GM23338 (cell line): Measurements from ENCODE around the gene NT5DC4. TPM values are rescaled to one million over a fixed set of nuclear protein-coding genes. Genes with fewer than 3 reads are reported as not detected.

Experiments
- ATAC-seq: fragments of 200-7000 bp; cut with Tn5 transposase; 3 replicates; pipeline ENCODE4 v1.9.1; 2020
- DNase-seq: peaks from one replicate; pipeline ENCODE4 v3.0.0-alpha.2; 2015; ENCODE audit warnings: low spot score
- H2AFZ ChIP-seq: fragments of 200-600 bp; sonication (generic); 2 replicates; pipeline ENCODE4 v1.8.0; 2016; ENCODE audit warnings: antibody characterized with exemption, mild to moderate bottlenecking, moderate library complexity
- H3F3A ChIP-seq: fragments of 200-600 bp; sonication (generic); replicated peaks from 2 replicates; pipeline ENCODE4 v1.8.0; 2017; ENCODE audit warnings: antibody characterized with exemption, mixed run types, low read depth
- H3K27ac ChIP-seq: fragments of 200-600 bp; sonication (generic); 2 replicates; pipeline ENCODE4 v1.6.1; 2016; ENCODE audit warnings: low read depth
- H3K27me3 ChIP-seq: fragments of 200-600 bp; sonication (generic); 2 replicates; pipeline ENCODE4 v1.8.0; 2016; ENCODE audit warnings: mild to moderate bottlenecking, mixed run types, moderate library complexity; ENCODE audit not compliant: insufficient read depth
- H3K36me3 ChIP-seq: fragments of 200-600 bp; sonication (generic); 2 replicates; pipeline ENCODE4 v1.8.0; 2016; ENCODE audit warnings: mild to moderate bottlenecking; ENCODE audit not compliant: insufficient read depth
- H3K4me1 ChIP-seq: fragments of 200-600 bp; sonication (generic); 2 replicates; pipeline ENCODE4 v1.8.0; 2016; ENCODE audit warnings: mild to moderate bottlenecking, moderate library complexity; ENCODE audit not compliant: insufficient read depth
- H3K4me2 ChIP-seq: fragments of 200-600 bp; sonication (generic); 2 replicates; pipeline ENCODE4 v1.7.1; 2017; ENCODE audit warnings: mixed run types
- H3K4me3 ChIP-seq: fragments of 200-600 bp; sonication (generic); 2 replicates; pipeline ENCODE4 v1.6.1; 2016; ENCODE audit warnings: mixed run types
- H3K79me2 ChIP-seq: fragments of 200-600 bp; sonication (generic); replicated peaks from 2 replicates; pipeline ENCODE4 v1.8.0; 2017; ENCODE audit warnings: mild to moderate bottlenecking; ENCODE audit not compliant: insufficient read depth
- H3K9me2 ChIP-seq: fragments of 200-600 bp; sonication (generic); 2 replicates; pipeline ENCODE4 v1.8.0; 2017; ENCODE audit not compliant: insufficient read depth
- H4K20me1 ChIP-seq: fragments of 200-600 bp; sonication (generic); replicated peaks from 2 replicates; pipeline ENCODE4 v1.8.0; 2017; ENCODE audit warnings: mild to moderate bottlenecking; ENCODE audit not compliant: insufficient read depth
- H3K27ac Mint-ChIP-seq: 2 replicates; pipeline ENCODE4 v1.8.0; 2020; ENCODE audit warnings: inconsistent platforms, mild to moderate bottlenecking, moderate library complexity, mixed read lengths
- H3K27me3 Mint-ChIP-seq: 3 replicates; pipeline ENCODE4 v1.8.0; 2022; ENCODE audit warnings: low read depth, mild to moderate bottlenecking, moderate library complexity, mixed read lengths, inconsistent platforms; ENCODE audit not compliant: insufficient read depth, poor library complexity
- H3K36me3 Mint-ChIP-seq: 3 replicates; pipeline ENCODE4 v1.8.0; 2021; ENCODE audit warnings: low read depth, mild to moderate bottlenecking, inconsistent platforms, moderate library complexity, mixed read lengths
- H3K4me1 Mint-ChIP-seq: 3 replicates; pipeline ENCODE4 v1.8.0; 2020; ENCODE audit warnings: mild to moderate bottlenecking, inconsistent platforms, mixed read lengths
- H3K4me3 Mint-ChIP-seq: 3 replicates; pipeline ENCODE4 v1.8.0; 2021; ENCODE audit warnings: moderate library complexity, mild to moderate bottlenecking, inconsistent platforms, mixed read lengths
- H3K9me3 Mint-ChIP-seq: 3 replicates; pipeline ENCODE4 v1.8.0; 2020; ENCODE audit warnings: moderate library complexity, mild to moderate bottlenecking, inconsistent platforms, mixed read lengths
- CREB1 ChIP-seq: fragments of 250-450 bp; sonication (Bioruptor Pico); IDR thresholded peaks from 2 replicates; pipeline ENCODE4 v1.5.0; 2020; ENCODE audit warnings: low read depth, mild to moderate bottlenecking, moderate library complexity
- EZH2 ChIP-seq: fragments of 200-600 bp; sonication (generic); IDR thresholded peaks from one replicate; pipeline ENCODE4 v1.8.0; 2017; ENCODE audit warnings: antibody characterized with exemption, mild to moderate bottlenecking, low read depth; ENCODE audit not compliant: unreplicated experiment
- EZH2phosphoT487 ChIP-seq: fragments of 200-600 bp; sonication (generic); IDR thresholded peaks from one replicate; pipeline ENCODE4 v1.8.1; 2018; ENCODE audit warnings: antibody characterized with exemption; ENCODE audit not compliant: unreplicated experiment
- JUNB ChIP-seq: IDR thresholded peaks from one replicate; pipeline ENCODE4 v1.6.1; 2016; ENCODE audit warnings: antibody characterized with exemption; ENCODE audit not compliant: unreplicated experiment
- NANOG ChIP-seq: IDR thresholded peaks from 2 replicates; pipeline ENCODE4 v1.6.1; 2016; ENCODE audit warnings: antibody characterized with exemption, borderline replicate concordance
- POLR2AphosphoS5 ChIP-seq: IDR thresholded peaks from 2 replicates; pipeline ENCODE4 v1.6.1; 2016; ENCODE audit warnings: antibody characterized with exemption, low read depth
- STAT1 ChIP-seq: IDR thresholded peaks from one replicate; pipeline ENCODE4 v1.6.1; 2016; ENCODE audit warnings: antibody characterized with exemption; ENCODE audit not compliant: unreplicated experiment
- ZNF114 ChIP-seq: fragments of 250-450 bp; sonication (Bioruptor Pico); IDR thresholded peaks from 2 replicates; pipeline ENCODE4 v1.5.0; 2020; ENCODE audit warnings: mild to moderate bottlenecking, moderate library complexity
- polyA plus RNA-seq: library from polyadenylated mRNA; unstranded; fragments of >200 nt; fragmentation: Nextera tagmentation; extraction: Ambion mirVana; gene quantifications from 2 replicates; pipeline ENCODE4 v1.2.1, GENCODE V29; 2016
- total RNA-seq: library from RNA; depleted of rRNA; stranded (reverse); fragments of >200 nt; shearing (Covaris generic); gene quantifications from 2 replicates; pipeline ENCODE4 v1.2.3, GENCODE V29; 2014
- TF ChIP-seq, protein P1 (sequence below), 2 experiments: fragments of 200-600 bp in 1 of 2; sonication (generic) in 1 of 2; conservative IDR thresholded peaks; 2 replicates each; pipeline versions ENCODE4 v1.5.1 to v1.6.1; 2016 to 2017; ENCODE audit warnings: antibody characterized with exemption in 2 of 2, low read depth in 2 of 2, mild to moderate bottlenecking in 2 of 2, moderate library complexity in 1 of 2
- TF ChIP-seq, protein P2 (sequence below): IDR thresholded peaks from one replicate; pipeline ENCODE4 v1.6.1; 2018; ENCODE audit warnings: antibody characterized with exemption; ENCODE audit not compliant: unreplicated experiment
- TF ChIP-seq, protein P3 (sequence below): IDR thresholded peaks from 2 replicates; pipeline ENCODE4 v1.6.1; 2016; ENCODE audit warnings: antibody characterized with exemption

The NT5DC4 gene
- total and polyA plus RNA-seq, 2 experiments from 2014 or later = not detected

DNA sequence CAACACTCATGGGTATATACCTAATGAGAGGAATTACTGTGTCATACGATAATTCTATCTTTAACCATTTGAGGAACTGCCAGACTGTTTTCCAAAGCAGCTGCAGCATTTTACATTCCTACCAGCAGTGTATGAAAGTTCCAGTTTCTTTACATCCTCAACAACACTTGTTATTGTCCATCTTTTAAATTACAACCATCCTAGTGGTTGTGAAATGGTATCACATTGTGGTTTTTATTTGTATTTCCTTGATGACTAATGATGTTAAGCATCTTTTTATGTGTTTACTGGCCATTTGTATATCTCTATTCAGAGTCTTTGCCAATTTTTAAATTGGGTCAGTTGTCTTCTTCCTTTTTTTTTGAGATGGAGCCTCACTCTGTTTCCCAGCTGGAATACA lies 47.6 kb downstream of the NT5DC4 start:
- no peaks in the 10 kb centered on the region for H3F3A ChIP-seq
- TF ChIP-seq EZH2 (no peak), JUNB (no peak)
- no peak overlapping the region for H3K4me2 ChIP-seq
- Mint-ChIP-seq H3K27me3 (no peaks in the 10 kb centered on the region), H3K9me3 (no peaks in the 10 kb centered on the region), H3K27ac (no peak overlapping the region), H3K4me1 (peaks cover 8% of the 10 kb centered on the region), H3K4me3 (no peak overlapping the region), H3K36me3 (no peaks in the 10 kb centered on the region)
- no peaks in the 10 kb centered on the region for H4K20me1 ChIP-seq
- no peak overlapping the region for H3K4me3 ChIP-seq
- H3K36me3 ChIP-seq = no peaks in the 10 kb centered on the region
- H3K27me3 ChIP-seq = no peaks in the 10 kb centered on the region
- no peak for ATAC-seq
- H3K27ac ChIP-seq = no peak overlapping the region
- H2AFZ ChIP-seq = no peak overlapping the region
- peaks cover 2% of the 10 kb centered on the region; the same call in 1 of the 2 replicates for H3K4me1 ChIP-seq
- no peaks in the 10 kb centered on the region for H3K79me2 ChIP-seq
- no peaks in the 10 kb centered on the region for H3K9me2 ChIP-seq
- DNase-seq = no peak

DNA sequence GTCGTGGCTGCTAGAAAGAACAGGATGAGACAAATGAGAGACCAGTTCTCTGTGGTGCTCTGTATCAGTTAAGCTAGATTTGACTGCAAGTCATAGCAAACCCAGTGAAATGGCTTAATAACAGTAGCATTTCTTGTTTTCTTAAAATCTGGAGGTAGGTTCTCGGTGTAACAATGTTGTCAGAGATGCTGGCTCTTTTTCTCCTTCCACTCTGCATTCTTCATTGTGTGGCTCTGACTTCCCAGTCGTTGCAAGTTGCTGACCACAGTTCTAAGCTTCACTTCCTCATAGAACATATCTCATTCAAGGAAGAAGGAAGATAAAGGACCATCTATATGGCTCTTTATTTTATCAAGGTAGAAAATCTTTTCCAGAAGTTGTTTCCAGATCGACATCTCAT lies 51.5 kb downstream of the NT5DC4 start:
- Histone ChIP-seq H3K79me2 (no peaks in the 10 kb centered on the region), H3K4me3 (no peak overlapping the region), H3K4me2 (no peak overlapping the region), H3F3A (no peaks in the 10 kb centered on the region), H4K20me1 (no peaks in the 10 kb centered on the region), H3K27me3 (no peaks in the 10 kb centered on the region), H3K27ac (no peak overlapping the region), H3K4me1 (no peaks in the 10 kb centered on the region), H3K9me2 (no peaks in the 10 kb centered on the region), H2AFZ (no peak overlapping the region), H3K36me3 (no peaks in the 10 kb centered on the region)
- Mint-ChIP-seq H3K27ac (no peak overlapping the region), H3K4me3 (no peak overlapping the region), H3K4me1 (peaks cover 3% of the 10 kb centered on the region; the same call in 1 of the 3 replicates), H3K27me3 (no peaks in the 10 kb centered on the region), H3K36me3 (no peaks in the 10 kb centered on the region), H3K9me3 (no peaks in the 10 kb centered on the region)
- DNase-seq = no peak
- no peak for ATAC-seq
- no peak for TF ChIP-seq JUNB
- TF ChIP-seq, protein P1, sequence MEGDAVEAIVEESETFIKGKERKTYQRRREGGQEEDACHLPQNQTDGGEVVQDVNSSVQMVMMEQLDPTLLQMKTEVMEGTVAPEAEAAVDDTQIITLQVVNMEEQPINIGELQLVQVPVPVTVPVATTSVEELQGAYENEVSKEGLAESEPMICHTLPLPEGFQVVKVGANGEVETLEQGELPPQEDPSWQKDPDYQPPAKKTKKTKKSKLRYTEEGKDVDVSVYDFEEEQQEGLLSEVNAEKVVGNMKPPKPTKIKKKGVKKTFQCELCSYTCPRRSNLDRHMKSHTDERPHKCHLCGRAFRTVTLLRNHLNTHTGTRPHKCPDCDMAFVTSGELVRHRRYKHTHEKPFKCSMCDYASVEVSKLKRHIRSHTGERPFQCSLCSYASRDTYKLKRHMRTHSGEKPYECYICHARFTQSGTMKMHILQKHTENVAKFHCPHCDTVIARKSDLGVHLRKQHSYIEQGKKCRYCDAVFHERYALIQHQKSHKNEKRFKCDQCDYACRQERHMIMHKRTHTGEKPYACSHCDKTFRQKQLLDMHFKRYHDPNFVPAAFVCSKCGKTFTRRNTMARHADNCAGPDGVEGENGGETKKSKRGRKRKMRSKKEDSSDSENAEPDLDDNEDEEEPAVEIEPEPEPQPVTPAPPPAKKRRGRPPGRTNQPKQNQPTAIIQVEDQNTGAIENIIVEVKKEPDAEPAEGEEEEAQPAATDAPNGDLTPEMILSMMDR (conservative IDR thresholded peaks at IDR 0.05; ENCODE audit: low read depth in 2 of 2) = no peak
- no peak for TF ChIP-seq EZH2
- TF ChIP-seq, protein P2, sequence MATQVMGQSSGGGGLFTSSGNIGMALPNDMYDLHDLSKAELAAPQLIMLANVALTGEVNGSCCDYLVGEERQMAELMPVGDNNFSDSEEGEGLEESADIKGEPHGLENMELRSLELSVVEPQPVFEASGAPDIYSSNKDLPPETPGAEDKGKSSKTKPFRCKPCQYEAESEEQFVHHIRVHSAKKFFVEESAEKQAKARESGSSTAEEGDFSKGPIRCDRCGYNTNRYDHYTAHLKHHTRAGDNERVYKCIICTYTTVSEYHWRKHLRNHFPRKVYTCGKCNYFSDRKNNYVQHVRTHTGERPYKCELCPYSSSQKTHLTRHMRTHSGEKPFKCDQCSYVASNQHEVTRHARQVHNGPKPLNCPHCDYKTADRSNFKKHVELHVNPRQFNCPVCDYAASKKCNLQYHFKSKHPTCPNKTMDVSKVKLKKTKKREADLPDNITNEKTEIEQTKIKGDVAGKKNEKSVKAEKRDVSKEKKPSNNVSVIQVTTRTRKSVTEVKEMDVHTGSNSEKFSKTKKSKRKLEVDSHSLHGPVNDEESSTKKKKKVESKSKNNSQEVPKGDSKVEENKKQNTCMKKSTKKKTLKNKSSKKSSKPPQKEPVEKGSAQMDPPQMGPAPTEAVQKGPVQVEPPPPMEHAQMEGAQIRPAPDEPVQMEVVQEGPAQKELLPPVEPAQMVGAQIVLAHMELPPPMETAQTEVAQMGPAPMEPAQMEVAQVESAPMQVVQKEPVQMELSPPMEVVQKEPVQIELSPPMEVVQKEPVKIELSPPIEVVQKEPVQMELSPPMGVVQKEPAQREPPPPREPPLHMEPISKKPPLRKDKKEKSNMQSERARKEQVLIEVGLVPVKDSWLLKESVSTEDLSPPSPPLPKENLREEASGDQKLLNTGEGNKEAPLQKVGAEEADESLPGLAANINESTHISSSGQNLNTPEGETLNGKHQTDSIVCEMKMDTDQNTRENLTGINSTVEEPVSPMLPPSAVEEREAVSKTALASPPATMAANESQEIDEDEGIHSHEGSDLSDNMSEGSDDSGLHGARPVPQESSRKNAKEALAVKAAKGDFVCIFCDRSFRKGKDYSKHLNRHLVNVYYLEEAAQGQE = no peak
- no peak for TF ChIP-seq CREB1 (CRISPR knock-in tag)
- TF ChIP-seq, protein P3, sequence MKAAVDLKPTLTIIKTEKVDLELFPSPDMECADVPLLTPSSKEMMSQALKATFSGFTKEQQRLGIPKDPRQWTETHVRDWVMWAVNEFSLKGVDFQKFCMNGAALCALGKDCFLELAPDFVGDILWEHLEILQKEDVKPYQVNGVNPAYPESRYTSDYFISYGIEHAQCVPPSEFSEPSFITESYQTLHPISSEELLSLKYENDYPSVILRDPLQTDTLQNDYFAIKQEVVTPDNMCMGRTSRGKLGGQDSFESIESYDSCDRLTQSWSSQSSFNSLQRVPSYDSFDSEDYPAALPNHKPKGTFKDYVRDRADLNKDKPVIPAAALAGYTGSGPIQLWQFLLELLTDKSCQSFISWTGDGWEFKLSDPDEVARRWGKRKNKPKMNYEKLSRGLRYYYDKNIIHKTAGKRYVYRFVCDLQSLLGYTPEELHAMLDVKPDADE = no peak
- TF ChIP-seq STAT1 = no peak
- TF ChIP-seq EZH2phosphoT487 = no peak
- no peak for TF ChIP-seq POLR2AphosphoS5
- TF ChIP-seq NANOG = no peak
- no peak for TF ChIP-seq ZNF114 (CRISPR knock-in tag)
